ENCODE results near the gene SREBF2.

DNA sequence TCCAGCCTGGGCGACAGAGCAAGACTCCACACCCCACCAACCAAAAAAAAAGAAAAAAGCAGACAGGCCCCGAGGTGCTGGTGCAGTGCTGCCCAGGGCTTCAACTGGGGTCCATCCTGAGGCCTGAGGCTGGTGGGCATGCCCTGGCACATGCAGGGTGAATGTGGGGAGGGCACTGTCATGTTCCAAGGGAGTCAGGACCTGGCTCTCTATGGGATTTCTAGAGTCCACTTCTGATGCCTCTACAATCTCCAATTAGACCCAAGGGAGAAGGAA, 103.9 kb downstream of the SREBF2 start:
- TF ChIP-seq, protein P1, sequence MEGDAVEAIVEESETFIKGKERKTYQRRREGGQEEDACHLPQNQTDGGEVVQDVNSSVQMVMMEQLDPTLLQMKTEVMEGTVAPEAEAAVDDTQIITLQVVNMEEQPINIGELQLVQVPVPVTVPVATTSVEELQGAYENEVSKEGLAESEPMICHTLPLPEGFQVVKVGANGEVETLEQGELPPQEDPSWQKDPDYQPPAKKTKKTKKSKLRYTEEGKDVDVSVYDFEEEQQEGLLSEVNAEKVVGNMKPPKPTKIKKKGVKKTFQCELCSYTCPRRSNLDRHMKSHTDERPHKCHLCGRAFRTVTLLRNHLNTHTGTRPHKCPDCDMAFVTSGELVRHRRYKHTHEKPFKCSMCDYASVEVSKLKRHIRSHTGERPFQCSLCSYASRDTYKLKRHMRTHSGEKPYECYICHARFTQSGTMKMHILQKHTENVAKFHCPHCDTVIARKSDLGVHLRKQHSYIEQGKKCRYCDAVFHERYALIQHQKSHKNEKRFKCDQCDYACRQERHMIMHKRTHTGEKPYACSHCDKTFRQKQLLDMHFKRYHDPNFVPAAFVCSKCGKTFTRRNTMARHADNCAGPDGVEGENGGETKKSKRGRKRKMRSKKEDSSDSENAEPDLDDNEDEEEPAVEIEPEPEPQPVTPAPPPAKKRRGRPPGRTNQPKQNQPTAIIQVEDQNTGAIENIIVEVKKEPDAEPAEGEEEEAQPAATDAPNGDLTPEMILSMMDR (IDR thresholded peaks at IDR 0.05; ENCODE audit: poor library complexity) = no peak
- TF ChIP-seq EZH2 (IDR thresholded peaks at IDR 0.05; ENCODE audit: borderline replicate concordance) (no peak), EZH2phosphoT487 (IDR thresholded peaks at IDR 0.05; ENCODE audit: low read depth, severe bottlenecking, unreplicated experiment) (no peak)
